ENCODE measurements around the gene CYP2W1.

The CYP2W1 gene

GRCh38 chr7:988426-988911 is 5.5 kb downstream of the CYP2W1 start:
- no peak for TF ChIP-seq CTCF (IDR thresholded peaks at IDR 0.05; ENCODE audit: low read depth, low read length)
- Histone ChIP-seq H3K36me3 (no peaks in the 10 kb centered on the region), H3K27me3 (ENCODE audit: insufficient read depth, low read depth, severe bottlenecking) (no peaks in the 10 kb centered on the region), H3K27ac (no peak overlapping the region), H3K9me3 (ENCODE audit: severe bottlenecking) (no peaks in the 10 kb centered on the region), H3K4me3 (ENCODE audit: low read depth, low read length) (no peak overlapping the region)
- DNase-seq, result no peak

GRCh38 chr7:988963-989529 is 6.1 kb downstream of the CYP2W1 start:
- no peaks in the 10 kb centered on the region for H3K9me3 ChIP-seq (ENCODE audit: severe bottlenecking)
- no peaks in the 10 kb centered on the region for H3K36me3 ChIP-seq
- H3K4me3 ChIP-seq (ENCODE audit: low read depth, low read length), result no peak overlapping the region
- DNase-seq, result no peak
- no peaks in the 10 kb centered on the region for H3K27me3 ChIP-seq (ENCODE audit: insufficient read depth, low read depth, severe bottlenecking)
- no peak for TF ChIP-seq CTCF (IDR thresholded peaks at IDR 0.05; ENCODE audit: low read depth, low read length)
- H3K27ac ChIP-seq, result no peak overlapping the region

GRCh38 chr7:990352-990932 is 7.5 kb downstream of the CYP2W1 start:
- Histone ChIP-seq H3K9me3 (ENCODE audit: severe bottlenecking) (no peaks in the 10 kb centered on the region), H3K36me3 (no peaks in the 10 kb centered on the region), H3K27me3 (ENCODE audit: insufficient read depth, low read depth, severe bottlenecking) (no peaks in the 10 kb centered on the region), H3K4me3 (ENCODE audit: low read depth, low read length) (no peak overlapping the region), H3K27ac (no peak overlapping the region)
- DNase-seq, result no peak
- no peak for TF ChIP-seq CTCF (IDR thresholded peaks at IDR 0.05; ENCODE audit: low read depth, low read length)

GRCh38 chr7:990933-991728 is 8.2 kb downstream of the CYP2W1 start:
- Histone ChIP-seq H3K27me3 (ENCODE audit: insufficient read depth, low read depth, severe bottlenecking) (no peaks in the 10 kb centered on the region), H3K4me3 (ENCODE audit: low read depth, low read length) (no peak overlapping the region), H3K27ac (no peak overlapping the region), H3K36me3 (no peaks in the 10 kb centered on the region; the same call in 1 of the 2 replicates), H3K9me3 (ENCODE audit: severe bottlenecking) (no peaks in the 10 kb centered on the region)
- no peak for TF ChIP-seq CTCF (IDR thresholded peaks at IDR 0.05; ENCODE audit: low read depth, low read length)
- DNase-seq, result no peak

- Histone ChIP-seq H3K27me3 (ENCODE audit: insufficient read depth, low read depth, severe bottlenecking) (no peaks in the 10 kb centered on the region), H3K36me3 (peaks cover 6% of the 10 kb centered on the region), H3K27ac (no peak overlapping the region), H3K4me3 (ENCODE audit: low read depth, low read length) (no peak overlapping the region), H3K9me3 (ENCODE audit: severe bottlenecking) (no peaks in the 10 kb centered on the region)
- no peak for DNase-seq
- TF ChIP-seq CTCF (IDR thresholded peaks at IDR 0.05; ENCODE audit: low read depth, low read length), result no peak
Observed at GRCh38 chr7:991729-992656, 9.0 kb downstream of the CYP2W1 start.
